IPS-20b (cell line): Measurements from ENCODE around the gene VPS18.

ENCODE experiments used
- H3K27ac ChIP-seq: one replicate; pipeline ENCODE4 v1.5.1; 2013; ENCODE audit warnings: low read length
- H3K27me3 ChIP-seq: 2 replicates; pipeline ENCODE4 v1.6.1; 2013; ENCODE audit warnings: mild to moderate bottlenecking, low read length, inconsistent platforms; ENCODE audit not compliant: insufficient read depth
- H3K36me3 ChIP-seq: 2 replicates; pipeline ENCODE4 v1.6.1; 2013; ENCODE audit warnings: low read depth, mild to moderate bottlenecking, inconsistent platforms, low read length, moderate library complexity; ENCODE audit not compliant: insufficient read depth
- H3K4me1 ChIP-seq: 2 replicates; pipeline ENCODE4 v1.6.1; 2013; ENCODE audit warnings: mild to moderate bottlenecking, control low read depth, inconsistent platforms, low read length, moderate library complexity; ENCODE audit not compliant: insufficient read depth
- H3K4me3 ChIP-seq: 2 replicates; pipeline ENCODE4 v1.5.1; 2013; ENCODE audit warnings: mild to moderate bottlenecking, low read length, inconsistent platforms
- H3K9ac ChIP-seq: 2 replicates; pipeline ENCODE4 v1.6.1; 2013; ENCODE audit warnings: low read depth, mild to moderate bottlenecking, inconsistent platforms, low read length, moderate library complexity
- H3K9me3 ChIP-seq: 2 replicates; pipeline ENCODE4 v1.6.1; 2013; ENCODE audit warnings: mild to moderate bottlenecking, low read depth, low read length, inconsistent platforms; ENCODE audit not compliant: insufficient read depth

The VPS18 gene

GRCh38 chr15:40906091-40906990 is 12.1 kb downstream of the VPS18 start:
- no peak overlapping the region for H3K27ac ChIP-seq
- H3K9me3 ChIP-seq = no peaks in the 10 kb centered on the region
- H3K9ac ChIP-seq = no peak overlapping the region
- H3K27me3 ChIP-seq = no peaks in the 10 kb centered on the region
- H3K4me3 ChIP-seq = peak overlapping the region; percentile 70; the same call in 1 of the 2 replicates
- H3K4me1 ChIP-seq = peaks cover 12% of the 10 kb centered on the region
- peaks cover 35% of the 10 kb centered on the region for H3K36me3 ChIP-seq

GRCh38 chr15:40906991-40907802 is 12.9 kb downstream of the VPS18 start:
- Histone ChIP-seq H3K27me3 (no peaks in the 10 kb centered on the region), H3K9ac (no peak overlapping the region), H3K4me1 (peaks cover 15% of the 10 kb centered on the region), H3K9me3 (no peaks in the 10 kb centered on the region), H3K27ac (no peak overlapping the region), H3K4me3 (peak overlapping the region; percentile 70; the same call in 1 of the 2 replicates), H3K36me3 (peaks cover 29% of the 10 kb centered on the region)

GRCh38 chr15:40908095-40908494 is 13.8 kb downstream of the VPS18 start:
- H3K9ac ChIP-seq = no peak overlapping the region
- H3K36me3 ChIP-seq = peaks cover 20% of the 10 kb centered on the region
- no peak overlapping the region for H3K27ac ChIP-seq
- H3K4me3 ChIP-seq = no peak overlapping the region
- H3K9me3 ChIP-seq = no peaks in the 10 kb centered on the region
- H3K4me1 ChIP-seq = peaks cover 15% of the 10 kb centered on the region
- H3K27me3 ChIP-seq = no peaks in the 10 kb centered on the region

- Histone ChIP-seq H3K27me3 (no peaks in the 10 kb centered on the region), H3K9me3 (no peaks in the 10 kb centered on the region), H3K4me3 (no peak overlapping the region), H3K4me1 (peaks cover 15% of the 10 kb centered on the region), H3K27ac (no peak overlapping the region), H3K36me3 (peaks cover 7% of the 10 kb centered on the region; the same call in 1 of the 2 replicates), H3K9ac (no peak overlapping the region)
Measured at GRCh38 chr15:40909662-40910630, 15.7 kb downstream of the VPS18 start.

GRCh38 chr15:40911141-40911540 is 16.9 kb downstream of the VPS18 start:
- H3K9ac ChIP-seq = peak overlapping the region; percentile 16; the same call in 1 of the 2 replicates
- H3K4me3 ChIP-seq = no peak overlapping the region
- 0 out of 2 replicates have a peak, but pooled peaks cover under 1% of the 10 kb centered on the region for H3K27me3 ChIP-seq
- H3K27ac ChIP-seq = no peak overlapping the region
- no peaks in the 10 kb centered on the region for H3K36me3 ChIP-seq
- H3K9me3 ChIP-seq = no peaks in the 10 kb centered on the region
- H3K4me1 ChIP-seq = peaks cover 10% of the 10 kb centered on the region; the same call in 1 of the 2 replicates

GRCh38 chr15:40911693-40912092 is 17.4 kb downstream of the VPS18 start:
- peaks cover 8% of the 10 kb centered on the region; the same call in 1 of the 2 replicates for H3K4me1 ChIP-seq
- peaks cover 6% of the 10 kb centered on the region; the same call in 1 of the 2 replicates for H3K27me3 ChIP-seq
- no peaks in the 10 kb centered on the region for H3K36me3 ChIP-seq
- no peak overlapping the region for H3K27ac ChIP-seq
- H3K9me3 ChIP-seq = no peaks in the 10 kb centered on the region
- no peak overlapping the region; the same call in 1 of the 2 replicates for H3K9ac ChIP-seq
- no peak overlapping the region for H3K4me3 ChIP-seq

- Histone ChIP-seq H3K9ac (no peak overlapping the region), H3K9me3 (no peaks in the 10 kb centered on the region), H3K27ac (no peak overlapping the region), H3K27me3 (peaks cover 14% of the 10 kb centered on the region), H3K36me3 (no peaks in the 10 kb centered on the region), H3K4me3 (no peak overlapping the region), H3K4me1 (peaks cover 6% of the 10 kb centered on the region; the same call in 1 of the 2 replicates)
Measured at GRCh38 chr15:40912478-40912877, 18.2 kb downstream of the VPS18 start.

GRCh38 chr15:40914013-40914412 is 19.8 kb downstream of the VPS18 start:
- peaks cover 6% of the 10 kb centered on the region; the same call in 1 of the 2 replicates for H3K4me1 ChIP-seq
- no peaks in the 10 kb centered on the region for H3K9me3 ChIP-seq
- H3K27ac ChIP-seq = no peak overlapping the region
- H3K27me3 ChIP-seq = peaks cover 29% of the 10 kb centered on the region
- H3K36me3 ChIP-seq = no peaks in the 10 kb centered on the region
- no peak overlapping the region for H3K4me3 ChIP-seq
- H3K9ac ChIP-seq = no peak overlapping the region

GRCh38 chr15:40914486-40914885 is 20.2 kb downstream of the VPS18 start:
- H3K27ac ChIP-seq = no peak overlapping the region
- no peaks in the 10 kb centered on the region for H3K36me3 ChIP-seq
- no peak overlapping the region for H3K9ac ChIP-seq
- no peaks in the 10 kb centered on the region for H3K9me3 ChIP-seq
- no peak overlapping the region for H3K4me3 ChIP-seq
- H3K4me1 ChIP-seq = peaks cover 6% of the 10 kb centered on the region; the same call in 1 of the 2 replicates
- H3K27me3 ChIP-seq = peaks cover 34% of the 10 kb centered on the region

GRCh38 chr15:40915116-40915661 is 20.9 kb downstream of the VPS18 start:
- H3K27ac ChIP-seq = no peak overlapping the region
- peaks cover 41% of the 10 kb centered on the region for H3K27me3 ChIP-seq
- peaks cover 6% of the 10 kb centered on the region; the same call in 1 of the 2 replicates for H3K4me1 ChIP-seq
- H3K36me3 ChIP-seq = no peaks in the 10 kb centered on the region
- no peak overlapping the region for H3K4me3 ChIP-seq
- no peak overlapping the region for H3K9ac ChIP-seq
- H3K9me3 ChIP-seq = no peaks in the 10 kb centered on the region
